ENCODE results near the gene MEX3D.

The MEX3D gene

DNA sequence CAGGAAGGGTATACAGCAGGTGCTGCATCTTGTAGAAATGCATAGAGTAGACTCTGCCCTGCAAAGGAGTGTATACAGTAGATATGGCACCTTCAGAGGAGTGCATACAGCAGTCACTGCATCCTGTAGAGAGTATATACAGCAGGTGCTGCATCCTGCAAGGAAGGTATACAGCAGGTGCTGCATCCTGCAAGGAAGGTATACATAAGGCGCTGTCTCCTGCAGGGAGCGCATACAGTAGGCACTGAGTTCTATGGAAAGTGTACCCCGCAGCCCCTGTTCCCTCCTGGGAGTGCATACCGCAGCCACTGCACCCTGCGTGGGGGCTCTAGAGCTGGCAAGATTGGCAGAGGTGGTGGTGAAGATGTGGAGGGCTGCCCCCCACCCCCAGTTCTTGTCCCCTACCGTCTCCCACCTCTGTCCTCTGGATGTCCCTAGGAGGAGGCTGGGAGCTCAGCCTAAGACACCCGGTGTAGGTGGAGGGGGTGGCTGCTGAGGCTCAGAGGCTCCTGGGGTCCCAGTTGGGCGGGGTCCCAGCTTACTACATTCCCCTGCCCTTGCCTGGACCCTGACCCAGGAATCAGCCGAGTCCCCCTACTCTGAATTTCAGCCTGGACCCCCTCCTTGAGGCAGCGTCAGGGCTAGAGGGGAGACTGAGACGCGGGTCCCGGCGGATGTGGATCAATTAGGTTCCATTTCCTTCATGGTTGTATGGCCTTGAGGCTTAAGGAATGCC is 53.0 kb downstream of the MEX3D start:
- DNase-seq (ENCODE audit: low read depth, low spot score), result no peak
- Histone ChIP-seq H3K27me3 (ENCODE audit: insufficient read depth, insufficient read length) (no peaks in the 10 kb centered on the region), H3K4me1 (ENCODE audit: insufficient read depth, insufficient read length) (peaks cover 9% of the 10 kb centered on the region)

DNA sequence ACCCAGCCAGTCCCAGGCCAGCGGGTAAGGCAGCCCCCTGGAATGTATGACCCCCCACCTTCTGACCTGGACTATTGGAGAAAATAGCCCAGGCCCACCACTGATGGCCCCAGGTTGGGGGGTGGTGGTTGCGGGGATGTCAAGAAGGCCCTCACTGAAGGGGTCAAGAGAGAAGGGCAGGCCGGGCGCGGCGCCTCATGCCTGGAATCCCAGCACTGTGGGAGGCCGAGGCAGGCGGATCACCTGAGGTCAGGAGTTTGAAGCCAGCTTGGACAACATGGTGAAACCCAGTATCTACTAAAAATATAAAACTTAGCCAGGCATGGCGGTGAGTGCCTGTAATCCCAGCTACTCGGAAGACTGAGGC is 53.8 kb downstream of the MEX3D start:
- Histone ChIP-seq H3K27me3 (ENCODE audit: insufficient read depth, insufficient read length) (no peaks in the 10 kb centered on the region), H3K36me3 (ENCODE audit: insufficient read depth, insufficient read length, low read length) (peaks cover 6% of the 10 kb centered on the region), H3K4me3 (ENCODE audit: insufficient read length, low read depth) (no peak overlapping the region), H3K9me3 (ENCODE audit: insufficient read depth, low read length) (no peaks in the 10 kb centered on the region), H3K9ac (ENCODE audit: insufficient read length, low read depth) (no peak overlapping the region), H3K4me1 (ENCODE audit: insufficient read depth, insufficient read length) (peaks cover 6% of the 10 kb centered on the region)
- DNase-seq (ENCODE audit: low read depth, low spot score), result no peak
- TF ChIP-seq SUZ12 (IDR thresholded peaks at IDR 0.05; ENCODE audit: extremely low read depth, insufficient read depth, insufficient read length) (no peak), YY1 (IDR thresholded peaks at IDR 0.05; ENCODE audit: insufficient read depth, insufficient read length) (no peak), ZNF274 (IDR thresholded peaks at IDR 0.05; ENCODE audit: low read depth, low read length) (no peak)

More for the DNA sequence above, 53.0 kb downstream of the MEX3D start:
- no peaks in the 10 kb centered on the region for H3K36me3 ChIP-seq (ENCODE audit: insufficient read depth, insufficient read length, low read length)
- TF ChIP-seq YY1 (IDR thresholded peaks at IDR 0.05; ENCODE audit: insufficient read depth, insufficient read length), result no peak
- TF ChIP-seq SUZ12 (IDR thresholded peaks at IDR 0.05; ENCODE audit: extremely low read depth, insufficient read depth, insufficient read length), result no peak
- no peak for TF ChIP-seq ZNF274 (IDR thresholded peaks at IDR 0.05; ENCODE audit: low read depth, low read length)
- no peak overlapping the region for H3K4me3 ChIP-seq (ENCODE audit: insufficient read length, low read depth)
- H3K9me3 ChIP-seq (ENCODE audit: insufficient read depth, low read length), result no peaks in the 10 kb centered on the region
- no peak overlapping the region for H3K9ac ChIP-seq (ENCODE audit: insufficient read length, low read depth)

DNA sequence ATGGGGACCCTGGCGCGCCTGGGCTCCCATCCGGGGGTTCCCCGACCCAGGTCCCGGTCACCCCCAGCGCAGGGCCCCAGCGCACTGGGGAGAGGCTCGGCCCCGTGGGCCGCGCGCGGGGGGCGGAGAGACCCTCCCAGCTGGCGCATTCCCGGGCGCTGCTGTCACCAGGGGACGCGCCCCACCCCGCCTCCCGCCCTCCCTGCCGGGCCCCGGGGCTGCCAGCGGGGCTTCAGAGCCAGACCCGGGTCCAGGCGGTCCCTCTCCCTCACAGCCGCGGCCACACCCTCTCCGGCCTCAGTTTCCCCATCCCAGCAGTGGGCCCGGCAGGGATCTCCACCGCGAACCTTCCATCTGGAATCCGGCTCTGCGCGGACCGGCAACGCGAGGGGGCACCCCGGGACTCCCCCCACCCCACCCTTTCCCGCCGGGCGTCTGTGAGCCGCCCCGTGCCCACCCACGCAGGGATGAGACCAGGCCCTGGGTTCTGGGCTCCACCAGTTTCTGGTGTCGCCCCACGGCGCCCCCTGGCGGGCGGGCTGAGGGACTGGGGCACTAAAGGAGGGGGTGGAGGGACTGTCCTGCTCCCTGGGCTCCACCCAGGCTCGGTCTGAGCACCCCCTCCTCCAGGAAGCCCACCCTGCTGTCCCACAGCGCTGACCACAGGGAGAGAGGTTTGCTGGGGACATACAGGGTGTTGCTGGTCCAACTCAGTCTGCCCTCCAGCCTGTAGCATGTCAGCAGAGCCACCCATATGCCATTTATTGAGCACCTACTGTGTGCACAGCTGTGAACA is 54.4 kb downstream of the MEX3D start:
- Histone ChIP-seq H3K4me3 (ENCODE audit: insufficient read length, low read depth) (peak overlapping the region; percentile 38), H3K36me3 (ENCODE audit: insufficient read depth, insufficient read length, low read length) (peaks cover 6% of the 10 kb centered on the region), H3K4me1 (ENCODE audit: insufficient read depth, insufficient read length) (peaks cover 6% of the 10 kb centered on the region), H3K9ac (ENCODE audit: insufficient read length, low read depth) (peak overlapping the region; percentile 72), H3K9me3 (ENCODE audit: insufficient read depth, low read length) (no peaks in the 10 kb centered on the region), H3K27me3 (ENCODE audit: insufficient read depth, insufficient read length) (no peaks in the 10 kb centered on the region)
- TF ChIP-seq SUZ12 (IDR thresholded peaks at IDR 0.05; ENCODE audit: extremely low read depth, insufficient read depth, insufficient read length) (no peak), ZNF274 (IDR thresholded peaks at IDR 0.05; ENCODE audit: low read depth, low read length) (no peak), YY1 (IDR thresholded peaks at IDR 0.05; ENCODE audit: insufficient read depth, insufficient read length) (no peak)
- DNase-seq (ENCODE audit: low read depth, low spot score), result no peak

DNA sequence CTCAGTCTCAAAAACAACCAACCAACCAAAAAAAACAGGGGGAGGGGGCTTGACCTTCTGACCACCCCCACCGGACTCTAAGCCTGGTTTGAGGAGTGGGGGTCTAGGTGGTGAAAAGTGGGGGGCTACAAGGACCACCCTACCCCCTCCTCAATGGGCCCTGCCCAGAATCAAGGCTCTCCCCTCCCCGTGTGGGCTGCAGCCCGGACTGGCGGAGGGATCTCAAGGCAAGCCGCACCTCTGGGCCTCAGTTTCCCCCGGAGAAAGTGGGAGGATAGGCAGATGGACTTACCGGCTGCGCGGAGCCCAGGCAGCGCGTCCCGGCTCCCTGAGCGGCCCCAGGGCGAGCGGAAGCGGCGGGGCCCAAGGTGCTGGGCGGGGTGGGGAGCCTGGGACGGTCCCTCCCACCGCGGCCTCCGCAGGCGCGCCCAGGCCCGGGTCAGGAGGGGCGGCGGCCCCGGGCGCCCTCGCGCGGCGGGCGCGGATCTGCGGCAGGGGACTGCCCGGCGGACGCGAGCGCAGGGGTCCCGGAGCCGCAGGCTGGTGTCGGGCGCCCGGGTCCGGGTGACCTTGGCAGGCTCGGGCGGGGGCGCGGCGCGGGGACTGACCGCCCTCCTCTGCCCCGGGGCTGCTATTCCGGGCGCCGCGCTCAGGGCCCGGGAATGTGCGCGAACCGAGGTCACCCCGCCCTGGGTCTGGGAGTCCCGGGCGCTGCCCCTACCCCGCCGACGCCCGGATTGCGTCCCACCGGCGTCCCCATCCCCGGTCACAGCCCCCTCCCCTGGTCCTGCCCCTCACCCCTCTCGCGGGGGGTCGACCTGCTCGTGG is 55.2 kb downstream of the MEX3D start, which contains the start of gene ADAMTSL5:
Gene ADAMTSL5, minus strand, starts transcription at position 349 of the 828 bp plus-strand sequence. CDS start 2,076 bp downstream, outside the sequence.
- Histone ChIP-seq H3K9me3 (ENCODE audit: insufficient read depth, low read length) (no peaks in the 10 kb centered on the region), H3K9ac (ENCODE audit: insufficient read length, low read depth) (peak within 1 kb of the TSS; percentile 72), H3K27me3 (ENCODE audit: insufficient read depth, insufficient read length) (no peaks in the 10 kb centered on the region), H3K4me3 (ENCODE audit: insufficient read length, low read depth) (peak within 1 kb of the TSS; percentile 38), H3K36me3 (ENCODE audit: insufficient read depth, insufficient read length, low read length) (peaks cover 6% of the 10 kb centered on the region), H3K4me1 (ENCODE audit: insufficient read depth, insufficient read length) (peaks cover 6% of the 10 kb centered on the region)
- TF ChIP-seq SUZ12 (IDR thresholded peaks at IDR 0.05; ENCODE audit: extremely low read depth, insufficient read depth, insufficient read length) (no peak), ZNF274 (IDR thresholded peaks at IDR 0.05; ENCODE audit: low read depth, low read length) (no peak), YY1 (IDR thresholded peaks at IDR 0.05; ENCODE audit: insufficient read depth, insufficient read length) (no peak)
- no peak for DNase-seq (ENCODE audit: low read depth, low spot score)

DNA sequence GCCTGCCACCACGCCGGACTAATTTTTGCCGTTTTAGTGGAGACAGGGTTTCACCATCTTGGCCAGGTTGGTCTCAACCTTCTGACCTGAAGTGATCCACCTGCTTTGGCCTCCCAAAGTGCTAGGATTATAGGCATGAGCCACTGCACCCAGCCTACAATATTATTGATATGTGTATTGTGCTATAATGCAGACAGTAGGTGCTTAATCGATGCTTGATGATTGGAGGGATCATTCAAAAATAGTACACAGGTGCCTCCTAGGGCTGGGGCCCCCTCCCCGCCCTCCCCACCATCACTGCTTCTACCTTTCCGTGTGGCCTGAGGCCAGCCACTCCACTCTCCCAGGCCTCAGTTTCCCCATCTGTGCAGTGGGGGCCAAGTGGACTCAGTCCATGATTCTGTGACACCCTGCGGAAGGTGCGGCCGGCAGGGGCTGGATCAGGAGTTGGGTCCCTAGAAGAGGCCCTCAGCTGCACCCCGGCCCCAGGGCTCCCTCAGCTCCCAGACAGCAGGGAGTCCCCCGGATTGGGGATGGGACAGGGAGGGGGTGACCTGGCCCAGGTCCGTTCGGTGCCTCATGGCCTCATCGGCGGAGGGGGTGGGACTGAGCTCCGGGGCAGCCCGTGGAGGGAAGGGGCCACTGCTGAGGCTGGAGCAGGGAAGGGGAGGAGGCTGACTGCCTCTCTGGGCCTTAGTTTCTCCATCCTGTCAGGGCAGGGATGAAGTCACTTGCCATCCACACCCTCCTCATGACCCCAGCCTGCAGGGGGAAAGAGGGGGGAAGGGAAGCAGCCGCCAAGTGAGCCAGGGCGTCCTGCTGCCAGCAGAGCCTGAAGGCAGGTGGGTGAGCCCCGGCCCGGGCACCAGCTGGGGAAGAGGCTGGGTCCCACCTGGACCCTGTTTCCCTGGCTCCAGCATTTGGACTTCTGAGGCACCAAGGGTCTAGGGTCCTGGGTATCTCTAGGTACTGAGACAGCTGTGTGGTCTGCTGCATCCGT is 56.5 kb downstream of the MEX3D start:
- DNase-seq (ENCODE audit: low read depth, low spot score), result no peak
- Histone ChIP-seq H3K9ac (ENCODE audit: insufficient read length, low read depth) (peak overlapping the region; percentile 17), H3K36me3 (ENCODE audit: insufficient read depth, insufficient read length, low read length) (peaks cover 6% of the 10 kb centered on the region), H3K9me3 (ENCODE audit: insufficient read depth, low read length) (no peaks in the 10 kb centered on the region), H3K4me1 (ENCODE audit: insufficient read depth, insufficient read length) (peaks cover 11% of the 10 kb centered on the region), H3K4me3 (ENCODE audit: insufficient read length, low read depth) (no peak overlapping the region), H3K27me3 (ENCODE audit: insufficient read depth, insufficient read length) (no peaks in the 10 kb centered on the region)
- no peak for TF ChIP-seq ZNF274 (IDR thresholded peaks at IDR 0.05; ENCODE audit: low read depth, low read length)
- no peak for TF ChIP-seq YY1 (IDR thresholded peaks at IDR 0.05; ENCODE audit: insufficient read depth, insufficient read length)
- TF ChIP-seq SUZ12 (IDR thresholded peaks at IDR 0.05; ENCODE audit: extremely low read depth, insufficient read depth, insufficient read length), result no peak

DNA sequence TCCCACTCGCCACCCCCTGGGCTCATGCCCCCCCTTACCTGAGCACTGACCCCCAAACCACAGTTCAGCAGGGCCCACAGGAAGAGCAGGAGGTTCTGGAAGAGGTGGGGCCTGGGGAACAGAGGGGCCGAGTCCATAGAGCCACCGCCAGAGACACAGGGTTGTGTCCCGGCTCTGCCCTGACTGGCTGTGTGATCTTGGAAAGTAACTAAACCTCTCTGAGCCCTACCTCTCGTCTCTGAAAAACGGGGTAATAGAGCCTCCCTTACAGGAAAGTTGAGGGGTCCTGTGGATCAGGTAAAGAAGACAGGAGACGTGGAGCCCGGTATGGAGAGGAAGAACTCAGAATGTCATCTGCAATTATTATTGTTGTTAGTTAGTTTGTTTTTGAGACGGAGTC is 57.3 kb downstream of the MEX3D start:
- Histone ChIP-seq H3K27me3 (ENCODE audit: insufficient read depth, insufficient read length) (no peaks in the 10 kb centered on the region), H3K36me3 (ENCODE audit: insufficient read depth, insufficient read length, low read length) (peaks cover 6% of the 10 kb centered on the region), H3K9me3 (ENCODE audit: insufficient read depth, low read length) (no peaks in the 10 kb centered on the region), H3K4me3 (ENCODE audit: insufficient read length, low read depth) (no peak overlapping the region), H3K9ac (ENCODE audit: insufficient read length, low read depth) (no peak overlapping the region), H3K4me1 (ENCODE audit: insufficient read depth, insufficient read length) (peaks cover 11% of the 10 kb centered on the region)
- TF ChIP-seq SUZ12 (IDR thresholded peaks at IDR 0.05; ENCODE audit: extremely low read depth, insufficient read depth, insufficient read length) (no peak), YY1 (IDR thresholded peaks at IDR 0.05; ENCODE audit: insufficient read depth, insufficient read length) (no peak), ZNF274 (IDR thresholded peaks at IDR 0.05; ENCODE audit: low read depth, low read length) (no peak)
- no peak for DNase-seq (ENCODE audit: low read depth, low spot score)
